ENCODE measurements around the gene DMRTA2. TPM values are rescaled to one million over a fixed set of nuclear protein-coding genes. Genes with fewer than 3 reads are reported as not detected.
A peak's percentile ranks its signal among the peaks of the same experiment; 100 is the strongest.

The DMRTA2 gene
- total and polyA plus RNA-seq, 2 donors (not counting 1 experiment from before 2014, with no cell fraction given), result 0.05 TPM; not detected in 1

GRCh38 chr1:50426702-50427085 is 3.5 kb upstream of the DMRTA2 start:
- H3K27me3 ChIP-seq (ENCODE audit: control insufficient read depth, insufficient read depth, low read length), result peaks cover 97% of the 10 kb centered on the region

GRCh38 chr1:50426108-50426700 is 3.0 kb upstream of the DMRTA2 start:
- H3K27ac ChIP-seq (ENCODE audit: insufficient read depth, low read length), result no peak overlapping the region
- peaks cover 97% of the 10 kb centered on the region for H3K27me3 ChIP-seq (ENCODE audit: control insufficient read depth, insufficient read depth, low read length)
- no peaks in the 10 kb centered on the region for H3K79me2 ChIP-seq (ENCODE audit: control insufficient read depth, insufficient read depth, low read length)
- no peak overlapping the region for H3K4me3 ChIP-seq (replicated peaks in 1 of 4; ENCODE audit: control extremely low read depth in 1 of 4, insufficient read depth in 1 of 4, low read depth in 3 of 4, low read length in 4 of 4)
- H4K20me1 ChIP-seq (ENCODE audit: control insufficient read depth, extremely low read depth, insufficient read depth, low read length), result no peaks in the 10 kb centered on the region
- no peak overlapping the region for H3K9ac ChIP-seq (ENCODE audit: insufficient read depth, low read length)
- no peak overlapping the region for H3K4me2 ChIP-seq (ENCODE audit: extremely low read depth, insufficient read depth, low read length)
- H3K4me1 ChIP-seq (ENCODE audit: control insufficient read depth, extremely low read depth, insufficient read depth, low read length), result no peaks in the 10 kb centered on the region
- no peak for DNase-seq (ENCODE audit: low read depth in 2 of 2)
- no peak overlapping the region for H2AFZ ChIP-seq (ENCODE audit: low read length)
- no peaks in the 10 kb centered on the region for H3K9me3 ChIP-seq (ENCODE audit: control insufficient read depth, insufficient read depth, low read depth, low read length)
- H3K36me3 ChIP-seq (ENCODE audit: control insufficient read depth, insufficient read depth, low read length), result no peaks in the 10 kb centered on the region
- TF ChIP-seq CTCF (conservative IDR thresholded peaks at IDR 0.05 in 1 of 2, IDR thresholded peaks at IDR 0.05 in 1 of 2; ENCODE audit: low read depth in 1 of 2, low read length in 2 of 2), result no peak
- TF ChIP-seq EZH2 (IDR thresholded peaks at IDR 0.05; ENCODE audit: low read length, missing control alignments), result peak; percentile 83

More at GRCh38 chr1:50426702-50427085, 3.5 kb upstream of the DMRTA2 start:
- no peaks in the 10 kb centered on the region for H3K4me1 ChIP-seq (ENCODE audit: control insufficient read depth, extremely low read depth, insufficient read depth, low read length)
- no peak for TF ChIP-seq CTCF (conservative IDR thresholded peaks at IDR 0.05 in 1 of 2, IDR thresholded peaks at IDR 0.05 in 1 of 2; ENCODE audit: low read depth in 1 of 2, low read length in 2 of 2)
- TF ChIP-seq EZH2 (IDR thresholded peaks at IDR 0.05; ENCODE audit: low read length, missing control alignments), result no peak
- no peaks in the 10 kb centered on the region for H3K9me3 ChIP-seq (ENCODE audit: control insufficient read depth, insufficient read depth, low read depth, low read length)
- H2AFZ ChIP-seq (ENCODE audit: low read length), result no peak overlapping the region
- no peak overlapping the region for H3K4me3 ChIP-seq (replicated peaks in 1 of 4; ENCODE audit: control extremely low read depth in 1 of 4, insufficient read depth in 1 of 4, low read depth in 3 of 4, low read length in 4 of 4)
- no peak for DNase-seq (ENCODE audit: low read depth in 2 of 2)
- H3K36me3 ChIP-seq (ENCODE audit: control insufficient read depth, insufficient read depth, low read length), result no peaks in the 10 kb centered on the region
- no peak overlapping the region for H3K4me2 ChIP-seq (ENCODE audit: extremely low read depth, insufficient read depth, low read length)
- no peak overlapping the region for H3K9ac ChIP-seq (ENCODE audit: insufficient read depth, low read length)
- no peaks in the 10 kb centered on the region for H4K20me1 ChIP-seq (ENCODE audit: control insufficient read depth, extremely low read depth, insufficient read depth, low read length)
- no peak overlapping the region for H3K27ac ChIP-seq (ENCODE audit: insufficient read depth, low read length)
- no peaks in the 10 kb centered on the region for H3K79me2 ChIP-seq (ENCODE audit: control insufficient read depth, insufficient read depth, low read length)

GRCh38 chr1:50425376-50426107 is 2.3 kb upstream of the DMRTA2 start:
- no peak for DNase-seq (ENCODE audit: low read depth in 2 of 2)
- Histone ChIP-seq H3K4me2 (ENCODE audit: extremely low read depth, insufficient read depth, low read length) (no peak overlapping the region), H3K27me3 (ENCODE audit: control insufficient read depth, insufficient read depth, low read length) (peaks cover 97% of the 10 kb centered on the region)

More at GRCh38 chr1:50425376-50426107, 2.3 kb upstream of the DMRTA2 start:
- no peaks in the 10 kb centered on the region for H4K20me1 ChIP-seq (ENCODE audit: control insufficient read depth, extremely low read depth, insufficient read depth, low read length)
- H2AFZ ChIP-seq (ENCODE audit: low read length), result no peak overlapping the region
- no peaks in the 10 kb centered on the region for H3K4me1 ChIP-seq (ENCODE audit: control insufficient read depth, extremely low read depth, insufficient read depth, low read length)
- H3K9ac ChIP-seq (ENCODE audit: insufficient read depth, low read length), result no peak overlapping the region
- H3K4me3 ChIP-seq (replicated peaks in 1 of 4; ENCODE audit: control extremely low read depth in 1 of 4, insufficient read depth in 1 of 4, low read depth in 3 of 4, low read length in 4 of 4), result no peak overlapping the region
- TF ChIP-seq EZH2 (IDR thresholded peaks at IDR 0.05; ENCODE audit: low read length, missing control alignments) (no peak), CTCF (conservative IDR thresholded peaks at IDR 0.05 in 1 of 2, IDR thresholded peaks at IDR 0.05 in 1 of 2; ENCODE audit: low read depth in 1 of 2, low read length in 2 of 2) (no peak)
- no peaks in the 10 kb centered on the region for H3K79me2 ChIP-seq (ENCODE audit: control insufficient read depth, insufficient read depth, low read length)
- H3K27ac ChIP-seq (ENCODE audit: insufficient read depth, low read length), result no peak overlapping the region
- H3K36me3 ChIP-seq (ENCODE audit: control insufficient read depth, insufficient read depth, low read length), result no peaks in the 10 kb centered on the region
- no peaks in the 10 kb centered on the region for H3K9me3 ChIP-seq (ENCODE audit: control insufficient read depth, insufficient read depth, low read depth, low read length)

All from fibroblast of lung (primary cell).